Measurements from ENCODE around the gene C6. TPM values are rescaled to one million over a fixed set of nuclear protein-coding genes. Genes with fewer than 3 reads are reported as not detected.

C6 gene
- total RNA-seq, 1 experiment from 2014 or later: 0.37 TPM

GRCh38 chr5:41256400-41256799 lies 43.1 kb upstream of the C6 start:
- H3K36me3 ChIP-seq (ENCODE audit: control insufficient read depth in 1 of 2, insufficient read depth in 2 of 2, low read length in 2 of 2): no peaks in the 10 kb centered on the region
- H3K27ac ChIP-seq (ENCODE audit: low read depth, low read length): no peak overlapping the region
- ATAC-seq: no peak
- BruUV-seq (replicated peaks): no TSS peak
- RAD21 ChIA-PET (ENCODE audit: low non-redundant PET in 1 of 2, low total read pairs in 2 of 2, uncharacterized antibody in 2 of 2, unreplicated experiment in 2 of 2): no interaction called here
- CTCF ChIA-PET: no interaction called here
- H3K9me2 ChIP-seq (ENCODE audit: insufficient read depth): no peaks in the 10 kb centered on the region
- H4K20me1 ChIP-seq (ENCODE audit: insufficient read depth): no peaks in the 10 kb centered on the region
- H3K4me3 ChIP-seq (replicated peaks in 1 of 2; ENCODE audit: low read depth in 1 of 2, low read length in 2 of 2): no peak overlapping the region
- no peaks in the 10 kb centered on the region for H3K4me1 ChIP-seq (ENCODE audit: control insufficient read depth in 1 of 2, insufficient read depth in 2 of 2, low read length in 2 of 2)
- no peak overlapping the region for H3K4me2 ChIP-seq (ENCODE audit: low read length)
- H3K27me3 ChIP-seq (ENCODE audit: insufficient read depth, low read length): no peaks in the 10 kb centered on the region
- POLR2A ChIA-PET: no interaction called here
- no peaks in the 10 kb centered on the region for H3K9me3 ChIP-seq (ENCODE audit: control insufficient read depth in 1 of 2, insufficient read depth in 1 of 2, low read depth in 1 of 2, low read length in 2 of 2)
- H3K79me2 ChIP-seq (ENCODE audit: insufficient read depth, low read length): no peaks in the 10 kb centered on the region
- intact Hi-C loops (cut with micrococcal nuclease): no loop called here
- TF ChIP-seq CEBPB (IDR thresholded peaks at IDR 0.05; ENCODE audit: low read depth) (no peak), ZFX (IDR thresholded peaks at IDR 0.05) (no peak), SP1 (IDR thresholded peaks at IDR 0.05; ENCODE audit: low read depth) (no peak), JUND (IDR thresholded peaks at IDR 0.05) (no peak), REST (IDR thresholded peaks at IDR 0.05; ENCODE audit: low read depth) (no peak), YY1 (IDR thresholded peaks at IDR 0.05; ENCODE audit: extremely low read depth, insufficient replicate concordance, low read depth, low read length) (no peak), ZBTB33 (IDR thresholded peaks at IDR 0.05; ENCODE audit: extremely low read depth, insufficient replicate concordance, low read length) (no peak), CBX3 (IDR thresholded peaks at IDR 0.05; ENCODE audit: low read depth) (no peak), FOSL1 (IDR thresholded peaks at IDR 0.05; ENCODE audit: low read depth) (no peak), SIN3A (IDR thresholded peaks at IDR 0.05; ENCODE audit: low read depth) (no peak), EZH2phosphoT487 (IDR thresholded peaks at IDR 0.05; ENCODE audit: borderline replicate concordance) (no peak), TCF7L2 (IDR thresholded peaks at IDR 0.05; ENCODE audit: borderline replicate concordance, extremely low read depth, insufficient read depth, insufficient read length) (no peak), ELF1 (IDR thresholded peaks at IDR 0.05; ENCODE audit: borderline replicate concordance, low read depth) (no peak), RAD21 (IDR thresholded peaks at IDR 0.05; ENCODE audit: low read depth) (no peak), EZH2 (IDR thresholded peaks at IDR 0.05) (no peak)
- no peak overlapping the region for H2AFZ ChIP-seq (ENCODE audit: low read depth, low read length, poor library complexity, severe bottlenecking)
- DNase-seq (ENCODE audit: low read depth, low spot score): no peak
- no peak overlapping the region for H3K9ac ChIP-seq (ENCODE audit: low read length)

All from HCT116 (cell line).